AG09309 (cell line): ENCODE measurements around the gene CDC25C.

Experiments
- DNase-seq: peaks from one replicate; pipeline ENCODE4 v3.0.0-alpha.2; 2010; ENCODE audit warnings: low read depth
- H3K4me3 ChIP-seq: 2 replicates; pipeline ENCODE4 v1.5.1; 2011; ENCODE audit warnings: mild to moderate bottlenecking, low read depth, low read length, moderate library complexity; ENCODE audit not compliant: control insufficient read depth
- CTCF ChIP-seq: IDR thresholded peaks from 2 replicates; pipeline ENCODE4 v1.5.1; 2011; ENCODE audit warnings: mild to moderate bottlenecking, low read depth, low read length, inconsistent platforms; ENCODE audit not compliant: insufficient read depth, control insufficient read depth; ENCODE audit errors: missing control alignments

Gene CDC25C

GRCh38 chr5:138240650-138241385 lies 90.8 kb downstream of the CDC25C start:
- no peak for TF ChIP-seq CTCF
- no peak overlapping the region for H3K4me3 ChIP-seq
- no peak for DNase-seq

GRCh38 chr5:138238034-138238433 lies 93.6 kb downstream of the CDC25C start:
- no peak for DNase-seq
- no peak for TF ChIP-seq CTCF
- no peak overlapping the region for H3K4me3 ChIP-seq
